GM18909 (cell line): Measurements from ENCODE around the gene CLINT1.

ENCODE experiments used
- ATAC-seq: cut with Tn5 transposase; IDR thresholded peaks from one replicate; pipeline ENCODE4 v1.9.1; 2021; ENCODE audit warnings: mild to moderate bottlenecking; ENCODE audit not compliant: unreplicated experiment, poor library complexity

Gene CLINT1

DNA sequence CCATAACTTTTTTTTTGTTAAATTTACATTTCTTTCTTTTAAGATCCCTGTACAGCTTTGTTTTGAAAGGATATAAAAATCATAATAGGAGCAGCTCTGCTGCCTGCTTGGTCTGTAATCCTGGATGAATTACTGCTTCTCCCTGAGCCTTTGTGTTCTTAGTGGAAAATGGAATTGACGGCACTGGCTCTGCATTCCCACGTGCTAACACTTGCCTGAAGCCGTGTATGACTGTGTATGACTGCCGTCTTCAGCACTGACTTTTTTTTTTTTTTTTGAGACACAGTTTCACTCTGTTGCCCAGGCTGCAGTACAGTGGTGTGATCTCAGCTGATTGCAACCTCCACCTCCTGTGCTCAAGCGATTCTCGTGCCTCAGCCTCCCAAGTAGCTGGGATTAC is 123.0 kb downstream of the CLINT1 start:
- no peak for ATAC-seq
